Testis (tissue), 2 donors: ENCODE results near the gene BEGAIN.

ENCODE experiments used
- CTCF ChIP-seq, 3 experiments: fragments of 450-650 bp in 2 of 3; fragments of 200-600 bp in 1 of 3; sonication (generic) in 1 of 3; IDR thresholded peaks; one replicate each; pipeline ENCODE4 v1.5.1; 2016 to 2019; ENCODE audit warnings: antibody characterized with exemption in 3 of 3, mild to moderate bottlenecking in 2 of 3, moderate library complexity in 1 of 3
- POLR2A ChIP-seq: fragments of 450-650 bp; IDR thresholded peaks from one replicate; pipeline ENCODE4 v1.6.1; 2017; ENCODE audit warnings: antibody characterized with exemption, mild to moderate bottlenecking, moderate library complexity

- TF ChIP-seq CTCF (IDR thresholded peaks at IDR 0.05) = no peak
- TF ChIP-seq POLR2A = no peak
These were observed 9.2 kb downstream of the BEGAIN start for GRCh38 chr14:100577986-100578431.
